HG03108 (cell line): ENCODE measurements around the gene RBPJ.

Source experiments
- ATAC-seq: cut with Tn5 transposase; IDR thresholded peaks from one replicate; pipeline ENCODE4 v1.9.1; 2021; ENCODE audit warnings: moderate library complexity; ENCODE audit not compliant: unreplicated experiment

Gene RBPJ

GRCh38 chr4:26484032-26484515, 163.3 kb downstream of the RBPJ start:
- ATAC-seq: no peak

GRCh38 chr4:26484516-26484915, 163.7 kb downstream of the RBPJ start:
- ATAC-seq: no peak
